ENCODE data around the gene PSMC3IP.

Gene PSMC3IP

DNA sequence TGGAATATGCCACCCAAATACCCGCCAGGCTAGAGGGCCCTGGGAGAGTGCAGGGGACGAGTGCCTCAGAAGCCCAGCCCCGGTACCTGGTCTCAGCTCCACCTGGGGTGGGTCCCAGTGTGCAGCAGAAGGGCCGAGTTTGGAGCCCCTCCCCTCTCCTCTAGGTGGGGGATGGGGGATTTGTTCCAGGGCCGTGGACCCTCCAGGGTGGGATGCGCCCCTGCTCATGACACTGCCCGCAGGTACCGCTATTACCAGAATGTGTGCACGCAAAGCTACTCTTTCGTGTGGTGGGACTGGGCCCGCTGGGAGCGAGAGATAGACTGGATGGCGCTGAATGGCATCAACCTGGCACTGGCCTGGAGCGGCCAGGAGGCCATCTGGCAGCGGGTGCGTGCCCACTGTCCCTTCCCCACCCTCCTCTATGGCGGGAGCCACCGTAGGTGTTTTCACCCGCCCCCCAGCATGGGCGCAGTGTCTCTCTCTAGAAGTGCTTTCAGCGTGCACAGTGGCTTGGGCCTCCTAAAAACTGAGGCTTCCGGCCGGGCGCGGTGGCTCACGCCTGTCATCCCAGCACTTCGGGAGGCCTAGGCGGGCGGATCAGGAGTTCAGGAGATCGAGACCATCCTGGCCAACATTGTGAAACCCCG lies 40.2 kb downstream of the PSMC3IP start:
- no peak for DNase-seq

DNA sequence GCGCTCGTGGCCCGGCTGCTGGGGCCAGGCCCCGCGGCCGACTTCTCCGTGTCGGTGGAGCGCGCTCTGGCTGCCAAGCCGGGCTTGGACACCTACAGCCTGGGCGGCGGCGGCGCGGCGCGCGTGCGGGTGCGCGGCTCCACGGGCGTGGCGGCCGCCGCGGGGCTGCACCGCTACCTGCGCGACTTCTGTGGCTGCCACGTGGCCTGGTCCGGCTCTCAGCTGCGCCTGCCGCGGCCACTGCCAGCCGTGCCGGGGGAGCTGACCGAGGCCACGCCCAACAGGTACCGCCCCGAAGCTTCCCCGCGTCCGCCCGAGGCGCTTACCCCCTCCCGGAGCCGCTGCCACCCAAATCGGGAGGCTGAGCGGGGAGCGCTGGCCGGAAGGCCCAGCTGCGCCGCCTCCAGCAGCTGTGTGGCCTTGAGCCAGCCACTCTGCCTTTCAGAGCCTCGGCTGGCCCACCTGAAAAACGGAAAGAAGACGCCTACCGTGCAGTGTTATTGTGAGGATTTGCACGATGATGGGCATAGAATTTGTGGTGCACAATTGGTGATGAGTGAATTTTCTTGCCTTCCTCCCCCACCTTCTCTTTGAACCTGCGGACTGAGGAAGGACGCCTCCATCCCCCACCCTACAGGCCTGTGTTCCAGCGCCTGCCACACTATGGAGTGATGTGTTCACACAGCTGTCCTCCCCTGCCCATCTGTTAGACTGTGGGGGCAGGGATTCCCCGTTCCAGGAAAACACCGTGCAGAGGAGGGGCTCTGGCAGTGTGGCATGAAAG lies 41.0 kb downstream of the PSMC3IP start:
- DNase-seq = peak; percentile 73

DNA sequence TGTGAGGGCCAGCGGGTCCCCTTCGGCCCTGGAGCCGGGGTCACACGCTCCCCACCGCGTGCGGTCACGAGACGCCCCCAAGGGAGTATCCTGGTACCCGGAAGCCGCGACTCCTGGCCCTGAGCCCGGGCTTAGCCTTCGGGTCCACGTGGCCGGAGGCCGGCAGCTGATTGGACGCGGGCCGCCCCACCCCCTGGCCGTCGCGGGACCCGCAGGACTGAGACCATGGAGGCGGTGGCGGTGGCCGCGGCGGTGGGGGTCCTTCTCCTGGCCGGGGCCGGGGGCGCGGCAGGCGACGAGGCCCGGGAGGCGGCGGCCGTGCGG lies 41.5 kb downstream of the PSMC3IP start, which contains the start of gene NAGLU:
NAGLU (plus strand) TSS at position 194 of the 324 bp plus-strand sequence; CDS start at position 226, 32 bp downstream.
- DNase-seq = peak; percentile 83

DNA sequence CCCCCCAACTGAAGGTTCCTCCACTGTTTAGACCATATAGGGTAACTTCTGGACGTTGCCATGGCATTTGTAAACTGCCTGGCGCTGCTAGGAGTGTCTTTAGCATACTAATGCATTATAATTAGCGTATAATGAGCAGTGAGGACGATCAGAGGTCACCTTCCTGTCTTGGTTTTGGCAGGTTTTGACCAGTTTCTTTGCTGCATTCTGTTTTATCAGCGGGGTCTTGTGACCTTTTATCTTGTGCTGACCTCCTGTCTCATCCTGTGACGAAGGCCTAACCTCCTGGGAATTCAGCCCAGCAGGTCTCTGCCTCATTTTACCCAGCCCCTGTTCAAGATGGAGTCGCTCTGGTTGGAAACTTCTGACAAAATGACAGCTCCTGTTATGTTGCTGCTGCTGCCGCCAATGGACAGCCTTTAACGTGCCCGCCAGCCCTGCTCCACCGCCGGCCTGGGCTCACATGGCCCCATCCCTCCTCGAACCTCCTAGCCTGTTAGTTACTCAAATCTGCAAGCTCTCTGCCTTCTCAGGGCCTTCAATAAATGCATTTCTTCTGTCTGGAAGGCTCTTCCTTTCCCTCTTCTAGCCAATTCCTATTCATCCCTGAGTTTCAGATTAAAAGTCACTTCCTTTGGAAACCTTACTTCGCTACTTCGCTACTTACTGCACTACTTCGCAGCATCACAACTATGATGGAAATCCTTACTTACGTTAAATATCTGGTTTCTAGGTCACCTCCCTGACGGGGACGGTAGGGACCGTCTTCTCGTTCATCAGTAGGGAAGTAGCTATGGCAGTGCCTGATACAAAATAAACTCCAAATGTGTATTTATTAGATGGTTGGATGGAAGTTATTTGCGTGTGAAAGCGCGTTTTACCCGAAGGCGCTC lies 42.1 kb downstream of the PSMC3IP start:
- DNase-seq = no peak

DNA sequence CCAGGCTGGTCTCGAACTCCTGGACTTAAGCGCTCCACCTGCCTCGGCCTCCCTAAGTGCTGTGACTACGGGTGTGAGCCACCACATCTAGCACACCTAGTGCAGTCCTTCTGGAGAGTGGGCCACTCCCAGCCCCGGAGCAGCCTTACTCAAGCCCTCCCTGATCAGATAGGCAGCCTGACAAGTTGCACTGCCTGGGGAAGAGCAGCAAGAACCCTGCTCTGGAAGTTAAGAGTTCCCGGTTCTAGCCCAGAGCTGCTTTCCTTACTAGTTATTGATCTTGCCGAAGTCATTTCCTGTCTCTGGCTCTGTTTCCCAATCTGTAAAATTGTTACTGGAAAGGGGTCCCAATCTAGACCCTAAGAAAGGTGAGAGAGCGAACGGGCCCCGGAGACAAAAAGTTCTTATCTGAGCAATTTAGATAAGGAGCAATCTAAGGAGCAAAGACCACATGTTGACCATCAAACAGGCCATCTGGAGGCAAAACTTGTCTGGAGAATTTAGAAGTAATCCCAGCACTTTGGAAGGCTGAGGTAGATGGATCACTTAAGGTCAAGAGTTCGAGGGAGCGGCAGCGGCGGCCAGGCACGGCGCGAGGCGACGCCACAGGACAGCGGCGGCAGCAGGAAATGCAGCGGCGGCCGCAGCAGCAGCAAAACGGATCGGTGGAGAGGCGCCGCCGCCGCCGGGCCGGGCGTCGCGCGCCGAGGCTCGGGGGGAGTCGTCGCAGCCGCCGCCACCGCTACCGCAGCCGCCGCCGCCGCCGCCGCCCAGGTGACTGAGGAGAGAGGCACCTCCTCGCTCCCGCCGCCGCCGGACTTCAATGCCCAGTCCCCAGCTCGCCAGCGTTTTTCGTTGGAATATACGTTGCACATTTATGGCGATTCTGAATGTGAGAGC lies 45.8 kb downstream of the PSMC3IP start:
- peak; percentile 52 for DNase-seq

DNA sequence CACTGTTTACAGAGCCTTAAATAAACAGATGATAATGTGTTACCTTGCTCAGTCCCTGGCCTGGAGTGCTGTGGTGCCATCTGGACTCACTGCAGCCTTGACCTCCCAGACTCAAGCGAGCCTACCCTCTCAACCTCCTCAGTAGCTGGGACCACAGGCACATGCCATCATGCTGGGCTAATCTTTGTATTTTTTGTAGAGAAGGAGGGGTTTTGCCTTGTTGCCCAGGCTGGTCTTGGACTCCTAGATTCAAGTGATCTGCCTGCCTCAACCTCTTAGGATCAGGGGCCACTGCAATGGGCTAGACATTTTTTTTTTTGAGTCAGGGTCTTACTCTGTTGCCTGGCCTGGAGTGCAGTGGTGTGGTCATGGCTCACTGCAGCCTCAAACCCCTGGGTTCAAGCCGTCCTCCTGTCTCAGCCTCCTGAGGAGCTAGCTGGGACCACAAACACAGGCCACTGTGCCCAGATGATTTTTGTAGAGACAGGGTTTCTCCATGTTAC lies 46.5 kb downstream of the PSMC3IP start:
- no peak for DNase-seq

DNA sequence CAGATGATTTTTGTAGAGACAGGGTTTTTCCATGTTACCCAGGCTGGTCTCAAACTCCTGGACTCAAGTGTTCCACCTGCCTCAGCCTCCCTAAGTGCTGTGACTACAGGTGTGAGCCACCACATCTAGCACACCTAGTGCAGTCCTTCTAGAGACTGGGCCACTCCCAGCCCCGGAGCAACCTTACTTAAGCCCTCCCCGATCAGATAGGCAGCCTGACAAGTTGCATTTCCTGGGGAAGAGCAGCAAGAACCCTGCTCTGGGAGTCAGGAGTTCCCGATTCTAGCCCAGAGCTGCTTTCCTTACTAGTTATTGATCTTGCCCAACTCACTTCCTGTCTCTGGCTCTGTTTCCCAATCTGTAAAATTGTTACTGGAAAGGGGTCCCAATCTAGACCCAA lies 48.5 kb downstream of the PSMC3IP start:
- DNase-seq = no peak

DNA sequence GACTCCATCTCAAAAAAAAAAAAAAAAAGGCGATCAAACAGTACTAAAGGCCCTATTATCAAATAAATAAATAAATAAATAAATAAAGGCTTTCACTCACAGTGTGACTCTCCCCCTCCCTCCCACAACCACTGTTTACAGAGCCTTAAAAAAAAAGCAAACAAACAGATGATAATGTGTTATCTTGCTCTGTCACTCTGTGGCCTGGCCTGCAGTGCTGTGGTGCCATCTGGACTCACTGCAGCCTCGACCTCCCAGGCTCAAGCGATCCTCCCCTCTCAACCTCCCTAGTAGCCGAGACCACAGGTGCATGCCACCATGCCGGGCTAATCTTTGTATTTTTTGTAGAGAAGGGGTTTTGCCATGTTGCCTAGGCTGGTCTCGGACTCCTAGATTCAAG lies 49.6 kb downstream of the PSMC3IP start:
- no peak for DNase-seq

DNA sequence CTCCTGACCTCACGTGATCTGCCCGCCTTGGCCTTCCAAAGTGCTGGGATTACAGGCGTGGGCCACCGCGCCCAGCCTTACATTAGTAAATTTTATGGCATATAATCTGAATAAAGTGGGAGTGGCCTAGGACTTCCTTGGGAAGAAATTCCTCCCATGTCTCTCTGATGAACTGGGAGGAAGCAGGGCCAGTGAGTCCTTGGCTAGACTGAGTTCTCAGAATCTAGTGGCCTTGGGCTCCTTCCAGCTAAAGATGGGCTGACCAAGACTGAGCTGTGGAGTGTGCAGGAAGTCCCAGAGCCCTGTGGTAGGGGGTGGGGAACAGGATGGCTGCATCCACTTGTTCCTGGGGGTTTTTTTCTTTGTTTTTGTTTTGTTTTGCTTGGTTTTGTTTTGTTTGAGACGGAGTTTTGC lies 51.5 kb downstream of the PSMC3IP start:
- DNase-seq = no peak

DNA sequence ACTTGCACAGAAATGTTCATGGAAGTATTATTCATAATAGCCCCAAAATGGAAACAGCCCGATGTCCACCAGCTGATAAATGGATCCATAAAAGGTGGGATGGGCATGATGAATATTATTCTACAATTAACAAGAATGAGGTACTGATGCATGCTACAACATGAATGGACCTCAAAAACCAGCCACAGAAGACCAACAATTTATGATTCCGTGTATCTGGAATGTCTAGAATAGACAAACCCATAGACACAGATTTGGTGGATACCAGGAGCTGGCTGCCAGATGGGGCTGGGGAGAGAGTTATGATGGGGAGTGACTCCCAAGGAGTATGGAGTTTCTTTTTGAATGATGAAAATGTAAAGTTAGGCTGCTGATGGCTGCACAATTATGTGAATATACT lies 52.3 kb downstream of the PSMC3IP start:
- no peak for DNase-seq

DNA sequence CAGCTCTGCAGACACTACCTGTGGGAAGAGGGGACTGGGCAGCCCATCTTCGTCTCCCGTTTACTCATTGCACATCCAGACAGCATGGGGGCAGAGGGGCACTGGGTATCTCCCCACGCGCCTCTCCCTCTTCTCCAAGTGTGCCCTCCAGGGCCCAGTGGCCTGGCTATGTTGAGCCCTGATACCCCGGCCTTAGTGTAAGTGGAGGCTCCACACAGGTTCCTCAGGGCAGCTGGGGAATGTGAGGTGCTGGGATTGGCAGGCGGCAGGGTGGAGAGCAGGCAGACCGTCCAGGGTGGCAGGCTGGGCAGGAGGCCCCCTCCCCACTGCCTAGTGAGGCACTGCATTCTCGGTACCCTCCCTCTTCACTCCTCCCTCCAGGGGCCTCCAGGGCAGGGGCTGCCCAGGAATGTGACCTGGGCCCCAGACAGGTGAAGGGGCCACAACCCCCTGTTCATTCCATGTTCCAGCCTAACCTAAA lies 54.7 kb downstream of the PSMC3IP start:
- DNase-seq = no peak

Data from stimulated activated CD4-positive, alpha-beta T cell treated with anti-CD3 and anti-CD28 coated beads, Interleukin-12 subunit alpha, Interleukin-12 subunit beta, amount 100 ng/mL, for 4 hours (primary cell).